NCI-H748 (cell line): Measurements from ENCODE around the gene FBXL14.

Experiments
- DNase-seq: peaks from one replicate; lab custom pipeline; 2025; ENCODE audit not compliant: unreplicated experiment; lab: John Stamatoyannopoulos, UW

FBXL14 gene

DNA sequence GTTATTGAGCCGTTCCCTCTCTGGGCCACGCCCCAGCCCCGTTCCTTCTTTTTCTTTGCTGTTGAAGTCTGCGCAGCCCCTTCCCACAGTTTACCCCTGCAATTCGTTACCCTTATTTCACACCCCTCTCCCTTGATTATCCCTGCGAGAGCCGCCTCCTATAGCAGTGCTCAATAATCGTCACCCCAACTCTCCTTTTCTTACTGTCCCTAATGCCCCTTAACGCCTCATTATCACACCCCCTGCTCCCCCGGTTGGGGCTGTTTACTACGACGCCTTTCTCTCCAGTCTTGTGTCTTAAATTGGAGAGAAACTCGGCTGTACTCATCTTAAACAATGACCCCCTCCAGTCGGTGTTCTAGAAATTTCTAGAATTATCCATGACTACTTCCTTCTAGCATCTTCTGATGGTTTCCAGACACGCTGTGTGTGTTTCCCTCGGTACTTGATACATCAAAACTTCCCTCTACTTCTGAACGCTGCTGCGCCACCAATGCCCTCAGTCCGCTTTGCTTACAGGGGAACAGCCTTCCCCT, 713 bp upstream of the FBXL14 start:
- DNase-seq: no peak

DNA sequence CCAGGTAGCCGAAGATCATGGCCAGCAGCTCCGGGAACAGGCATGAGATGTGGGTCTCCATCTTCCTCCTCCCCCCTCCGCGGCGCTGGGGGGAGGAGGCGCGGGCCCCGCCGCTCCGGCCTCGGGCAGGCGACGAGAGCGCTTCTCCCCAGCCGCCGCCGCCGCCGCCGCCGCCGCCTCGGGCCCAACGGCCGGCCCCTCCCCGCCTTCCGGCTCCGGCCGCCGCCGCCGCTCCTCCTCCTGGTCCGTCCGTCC, 448 bp downstream of the FBXL14 start:
- DNase-seq: peak; percentile 62

GRCh38 chr12:1593174-1594005, 991 bp downstream of the FBXL14 start:
- peak; percentile 65 for DNase-seq

DNA sequence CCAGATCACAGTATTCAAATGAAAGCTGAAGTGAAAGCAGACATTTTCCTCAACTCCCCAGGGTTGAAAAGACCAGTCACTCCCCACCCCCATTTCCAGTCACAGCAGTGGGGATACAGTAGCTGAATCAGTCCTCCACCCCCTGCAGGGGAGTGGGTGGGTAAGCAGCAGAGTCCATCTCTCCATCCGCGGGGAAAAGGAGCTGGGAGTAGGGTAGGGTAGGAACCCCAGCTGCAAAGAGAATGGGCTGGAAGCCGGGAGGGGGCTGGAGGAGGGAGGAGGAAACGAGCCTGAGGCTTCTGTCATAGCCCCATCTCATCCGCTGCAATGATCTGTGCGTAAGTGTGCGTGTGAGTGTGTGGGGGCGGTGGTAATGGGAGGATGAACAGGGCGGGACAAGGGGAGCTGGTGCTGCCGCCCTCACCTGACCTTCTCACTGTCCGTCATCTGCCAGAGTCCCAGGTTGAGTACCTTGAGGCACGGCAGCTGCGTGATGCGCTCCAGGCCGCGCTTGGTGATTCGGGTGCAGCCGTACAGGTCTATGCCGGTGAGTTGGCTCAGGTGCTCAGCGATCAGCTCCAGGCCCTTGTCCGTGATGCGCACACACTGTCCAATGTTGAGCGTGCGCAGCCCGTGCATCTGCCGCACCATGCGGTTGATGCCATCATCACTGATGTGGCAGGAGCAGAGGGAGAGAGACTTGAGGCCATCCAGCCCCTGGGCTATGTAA, 1.8 kb downstream of the FBXL14 start:
- peak; percentile 75 for DNase-seq

GRCh38 chr12:1591543-1591942, 2.8 kb downstream of the FBXL14 start:
- DNase-seq: peak; percentile 15

- peak; percentile 29 for DNase-seq
Observed at GRCh38 chr12:1591034-1591433, 3.3 kb downstream of the FBXL14 start.

- DNase-seq: no peak
Observed at GRCh38 chr12:1590221-1590979, 4.0 kb downstream of the FBXL14 start.

DNA sequence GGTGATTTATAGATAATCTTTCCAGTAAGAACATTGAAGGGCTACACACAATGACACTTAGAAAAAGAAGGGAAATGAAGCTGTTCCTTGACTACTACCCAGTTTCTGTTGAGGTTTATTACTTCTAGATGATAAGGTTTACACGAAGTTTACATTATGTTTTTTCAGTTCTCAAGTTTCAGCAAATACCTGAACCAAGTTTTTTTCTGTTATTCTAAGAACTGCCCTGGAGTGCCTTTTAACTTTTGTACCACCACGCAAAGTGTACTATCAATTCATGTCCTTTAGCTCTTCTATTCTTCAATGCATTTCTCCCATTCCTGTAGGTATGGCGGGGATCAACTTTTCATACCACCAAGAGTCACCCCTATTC, 5.8 kb downstream of the FBXL14 start:
- no peak for DNase-seq

GRCh38 chr12:1587927-1588574, 6.3 kb downstream of the FBXL14 start:
- DNase-seq: no peak

GRCh38 chr12:1584326-1584725, 10.1 kb downstream of the FBXL14 start:
- DNase-seq: peak; percentile 45

DNA sequence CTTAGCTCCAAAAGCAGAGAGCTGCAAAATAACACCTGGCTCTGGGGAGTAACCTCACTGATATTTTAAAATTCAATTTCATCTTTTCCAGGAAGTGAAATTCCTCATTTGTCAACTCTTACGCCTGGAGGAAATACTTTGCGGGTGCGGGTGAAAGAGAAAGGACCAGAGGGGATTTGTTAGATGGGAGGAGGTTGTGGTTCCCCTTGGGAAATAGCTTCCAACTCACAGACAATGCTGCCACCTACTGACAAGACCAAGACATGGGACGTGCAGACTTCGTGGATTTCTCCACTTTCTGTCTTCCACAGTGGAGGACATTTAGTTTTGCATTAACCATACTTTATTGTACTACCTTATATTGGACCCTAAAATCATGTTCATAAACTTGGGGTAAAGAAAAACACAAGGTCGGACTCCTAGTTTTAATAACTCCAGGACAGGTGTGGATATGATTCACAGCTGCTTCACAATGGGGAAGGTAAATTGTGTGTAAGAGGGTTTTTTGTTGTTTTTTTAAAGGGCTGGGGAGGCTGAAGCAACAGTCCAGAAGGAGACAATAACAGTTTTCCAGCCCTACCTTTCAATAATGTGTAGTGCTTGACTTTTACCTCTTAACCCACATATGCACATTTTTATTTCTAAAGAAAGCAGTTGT, 10.8 kb downstream of the FBXL14 start:
- peak; percentile 75 for DNase-seq

DNA sequence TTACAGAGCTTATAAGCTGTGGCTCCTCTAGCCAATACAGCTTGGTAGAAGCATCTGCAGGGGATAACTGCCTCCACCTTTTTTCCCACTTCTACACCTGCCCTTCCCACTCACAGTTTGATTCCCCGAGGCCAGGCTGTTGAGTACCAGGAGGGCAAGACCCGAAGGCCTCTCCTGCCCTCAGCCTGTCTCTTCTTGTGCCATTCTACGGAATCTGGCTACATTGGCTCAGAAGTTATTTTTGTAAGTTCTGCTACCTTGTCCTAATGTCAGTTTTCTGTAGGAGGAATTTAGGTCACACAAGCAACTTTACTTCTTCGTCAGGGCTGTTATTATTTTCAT, 11.7 kb downstream of the FBXL14 start:
- no peak for DNase-seq

DNA sequence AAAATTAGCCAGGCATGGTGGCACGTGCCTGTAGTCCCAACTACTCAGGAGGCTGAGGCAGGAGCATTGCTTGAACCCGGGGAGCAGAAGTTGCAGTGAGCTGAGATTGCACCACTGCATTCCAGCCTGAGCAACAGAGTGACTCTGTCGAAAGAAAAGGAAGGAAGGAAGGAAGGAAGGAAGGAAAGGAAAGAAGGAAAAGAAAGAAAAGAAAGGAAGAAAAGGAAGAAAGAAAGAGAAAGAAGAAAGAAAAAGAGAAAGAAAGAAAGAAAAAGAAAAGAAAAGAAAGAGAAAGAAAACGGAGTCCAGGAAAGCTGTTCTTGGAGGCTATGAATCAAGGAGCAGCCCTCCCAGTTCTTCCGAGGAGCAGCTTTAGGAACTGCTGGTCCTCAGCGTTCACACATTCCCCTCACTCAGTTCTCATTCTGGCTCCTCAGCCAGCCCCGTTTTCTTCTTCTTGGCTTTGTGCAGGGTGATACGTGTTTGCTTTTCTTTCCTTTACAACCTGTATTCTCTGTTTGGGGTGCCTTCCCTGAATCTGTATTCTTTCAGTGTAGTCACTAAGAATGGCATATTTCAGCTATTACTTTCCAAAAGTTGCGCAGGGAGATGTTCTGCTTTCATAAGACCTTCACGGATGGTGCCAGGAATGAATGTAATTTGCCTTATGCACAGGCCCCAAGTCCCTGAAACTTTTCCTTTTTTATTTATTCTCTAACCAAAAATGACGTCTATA, 12.2 kb downstream of the FBXL14 start:
- no peak for DNase-seq

GRCh38 chr12:1580526-1580925, 13.9 kb downstream of the FBXL14 start:
- DNase-seq: no peak

DNA sequence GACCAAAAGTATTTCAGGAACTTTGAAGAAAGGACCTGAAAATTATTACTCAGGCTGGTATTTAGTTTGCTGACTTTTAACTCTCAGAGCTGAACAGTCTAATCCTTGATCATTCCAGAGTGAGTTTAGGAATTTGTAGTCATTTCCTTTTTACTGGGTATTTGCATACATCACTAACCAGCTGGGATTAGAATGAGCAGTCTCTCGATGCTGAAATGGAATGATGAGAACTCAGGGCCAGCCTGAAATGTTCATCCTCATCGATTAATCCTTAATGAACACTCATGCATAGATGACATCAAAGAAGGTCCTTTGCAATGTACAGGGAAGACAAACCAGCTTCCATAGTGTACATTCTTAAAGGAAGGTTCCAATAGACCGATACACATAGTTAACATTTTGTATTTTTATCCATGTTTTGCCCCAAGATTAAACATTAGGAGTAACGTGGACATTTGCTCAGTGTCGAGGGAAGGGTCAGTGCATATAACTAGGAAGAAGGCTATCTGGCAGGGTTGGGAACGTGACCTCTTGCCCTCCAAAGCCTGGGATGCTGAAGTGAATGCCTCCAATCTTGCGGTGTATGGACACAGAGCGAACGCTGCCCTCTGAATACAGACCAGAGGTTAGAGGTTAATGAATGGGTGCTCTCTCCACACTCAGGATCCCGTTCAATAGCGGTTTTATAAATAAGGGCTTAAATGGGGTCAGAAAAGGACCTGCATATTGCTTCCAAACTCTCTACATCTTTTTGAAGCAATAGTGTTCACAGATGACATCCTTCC, 14.5 kb downstream of the FBXL14 start:
- no peak for DNase-seq

- no peak for DNase-seq
Observed at GRCh38 chr12:1576410-1577241, 17.8 kb downstream of the FBXL14 start.

GRCh38 chr12:1575408-1576401, 18.7 kb downstream of the FBXL14 start:
- DNase-seq: peak; percentile 9
